Spleen (tissue), 11 donors: Measurements from ENCODE around the gene ANKRD35. TPM values are rescaled to one million over a fixed set of nuclear protein-coding genes. Genes with fewer than 3 reads are reported as not detected.

ENCODE experiments used
- DNase-seq: peaks from one replicate; pipeline ENCODE4 v3.0.0-alpha.2; 2020
- H3K27ac ChIP-seq, 8 donors: fragments of 200-600 bp; sonication (generic) in 7 of 8; 1 replicate in 4 of 8; 2 replicates in 4 of 8; pipeline versions ENCODE4 v1.5.0 to v1.8.0; 2016 to 2021; ENCODE audit warnings: inconsistent platforms in 4 of 8, mild to moderate bottlenecking in 4 of 8, moderate library complexity in 1 of 8
- H3K27me3 ChIP-seq, 7 donors: fragments of 200-600 bp; sonication (generic) in 6 of 7; replicated peaks in 1 of 7; 1 replicate in 4 of 7; 2 replicates in 3 of 7; pipeline versions ENCODE4 v1.5.0 to v1.8.0; 2016 to 2021; ENCODE audit warnings: inconsistent platforms in 3 of 7, mild to moderate bottlenecking in 1 of 7
- H3K36me3 ChIP-seq, 6 donors: fragments of 200-600 bp; sonication (generic) in 5 of 6; 1 replicate in 4 of 6; 2 replicates in 2 of 6; pipeline versions ENCODE4 v1.5.0 to v1.8.0; 2016 to 2021; ENCODE audit warnings: inconsistent platforms in 2 of 6
- H3K4me1 ChIP-seq, 6 donors: fragments of 200-600 bp; sonication (generic) in 5 of 6; 1 replicate in 3 of 6; 2 replicates in 3 of 6; pipeline versions ENCODE4 v1.5.0 to v1.8.0; 2016 to 2021; ENCODE audit warnings: inconsistent platforms in 3 of 6
- H3K4me3 ChIP-seq, 8 donors: fragments of 200-600 bp; sonication (generic) in 7 of 8; 1 replicate in 4 of 8; 2 replicates in 4 of 8; pipeline versions ENCODE4 v1.5.0 to v1.8.0; 2016 to 2021; ENCODE audit warnings: inconsistent platforms in 4 of 8, mild to moderate bottlenecking in 4 of 8, moderate library complexity in 2 of 8
- H3K9me3 ChIP-seq, 8 donors: fragments of 200-600 bp; sonication (generic) in 7 of 8; 1 replicate in 4 of 8; 2 replicates in 4 of 8; pipeline versions ENCODE4 v1.5.0 to v1.8.0; 2016 to 2021; ENCODE audit warnings: inconsistent platforms in 4 of 8
- CTCF ChIP-seq, 11 experiments: fragments of 200-600 bp in 7 of 11; fragments of 450-650 bp in 4 of 11; sonication (generic) in 4 of 11; IDR thresholded peaks in 8 of 11; conservative IDR thresholded peaks in 3 of 11; 1 replicate in 7 of 11; 2 replicates in 4 of 11; pipeline versions ENCODE4 v1.4.0 to v1.8.0; 2016 to 2021; ENCODE audit warnings: antibody characterized with exemption in 11 of 11, inconsistent platforms in 4 of 11, mild to moderate bottlenecking in 1 of 11
- POLR2A ChIP-seq, 3 donors: fragments of 450-650 bp; IDR thresholded peaks; one replicate each; pipeline ENCODE4 v1.5.1; 2017; ENCODE audit warnings: antibody characterized with exemption in 3 of 3, mild to moderate bottlenecking in 1 of 3
- POLR2AphosphoS5 ChIP-seq, 3 donors: sonication (generic); formaldehyde crosslinking; IDR thresholded peaks; one replicate each; pipeline ENCODE4 v1.5.1; 2017; ENCODE audit warnings: antibody characterized with exemption in 3 of 3
- WGBS, 5 donors: extraction: QIAGEN DNeasy Blood & Tissue Kit in 3 of 5; methylation state at CpG; one replicate each; pipeline versions ENCODE4 v1.1.5 to v1.1.7; 2013 to 2018; 5-methylcytosine and 5-hydroxymethylcytosine counted together
- intact Hi-C: fragments of 100-400 bp; cut with DNase I; formaldehyde crosslinking; loops from one replicate; pipeline ENCODE4 v1.15.0; 2023; ENCODE audit warnings: low total_unique reads
- polyA plus RNA-seq, 3 donors: library from polyadenylated mRNA; stranded (reverse); fragments of 200-250 nt; gene quantifications; one replicate each; pipeline ENCODE4 v1.2.1, GENCODE V29; 2013
- total RNA-seq, 7 donors: library from RNA; depleted of rRNA in 3 of 7; stranded (reverse); fragments of >200 nt in 3 of 7; fragmentation: NEBNext Ultra II Directional in 4 of 7; extraction: Animal tissue kit (Norgen Biotek cat#: 25700) in 4 of 7; gene quantifications; one replicate each; pipeline versions ENCODE4 v1.1.0 to v1.2.1, GENCODE V29; 2016 to 2021
- donor health status: healthy with polysubstance abuse.
- donor health status: DM: no; HTN: no; CAD: no; lungs with moderate emphysema.
- donor health status: DM: no; HTN: no; CAD: no.
- donor health status: Bipolar disorder and iron deficiency.
- donor health status: healthy.
- donor health status: DM: no; HTN: no; CAD: no.
- donor health status: DM: yes; HTN: yes; CAD: no.

Gene ANKRD35
- total and polyA plus RNA-seq, 10 donors, result 0.26 to 1.3 (median 0.49) TPM

GRCh38 chr1:145895471-145895870 is 9.8 kb upstream of the ANKRD35 start:
- Histone ChIP-seq H3K4me3 (no peak overlapping the region), H3K27ac (no peak overlapping the region), H3K4me1 (peaks cover 0 to 24% (median 15%) of the 10 kb centered on the region in 6 donors), H3K27me3 (no peaks in the 10 kb centered on the region), H3K36me3 (peaks cover 0 to under 1% (median 0%) of the 10 kb centered on the region in 6 donors), H3K9me3 (no peaks in the 10 kb centered on the region)
- 93 to 100% (median 100%) methylated on average over 1 of the region's 1 CpG for WGBS, 5 donors
- intact Hi-C loops, result no loop called here
- TF ChIP-seq POLR2AphosphoS5 (IDR thresholded peaks at IDR 0.05) (no peak), POLR2A (IDR thresholded peaks at IDR 0.05) (no peak), CTCF (IDR thresholded peaks at IDR 0.05 in 8 of 11, conservative IDR thresholded peaks at IDR 0.05 in 3 of 11) (no peak)
- DNase-seq, result no peak

GRCh38 chr1:145893306-145894055 is 7.8 kb upstream of the ANKRD35 start:
- WGBS, 5 donors, result 85 to 96% (median 92%) methylated on average over 7 of the region's 7 CpGs
- H3K9me3 ChIP-seq, result no peaks in the 10 kb centered on the region
- TF ChIP-seq CTCF (IDR thresholded peaks at IDR 0.05 in 8 of 11, conservative IDR thresholded peaks at IDR 0.05 in 3 of 11), result no peak
- TF ChIP-seq POLR2A (IDR thresholded peaks at IDR 0.05), result no peak
- TF ChIP-seq POLR2AphosphoS5 (IDR thresholded peaks at IDR 0.05), result no peak
- H3K4me1 ChIP-seq, result peaks cover 0 to 24% (median 15%) of the 10 kb centered on the region in 6 donors
- no peak for DNase-seq
- no peak overlapping the region for H3K4me3 ChIP-seq
- intact Hi-C loops, result loop anchor here (5.0 kb wide), 1 partner anchor 119 kb away; no protein-coding TSS in a partner anchor
- no peaks in the 10 kb centered on the region for H3K27me3 ChIP-seq
- H3K36me3 ChIP-seq, result no peaks in the 10 kb centered on the region
- peak overlapping the region in 4 of 8 donors; percentile 70 to 80 (median 77) for H3K27ac ChIP-seq

GRCh38 chr1:145892486-145893087 is 6.9 kb upstream of the ANKRD35 start:
- Histone ChIP-seq H3K36me3 (no peaks in the 10 kb centered on the region), H3K27me3 (no peaks in the 10 kb centered on the region), H3K9me3 (no peaks in the 10 kb centered on the region), H3K27ac (peak overlapping the region; percentile 44 to 80 (median 72)), H3K4me1 (peaks cover 0 to 24% (median 15%) of the 10 kb centered on the region in 6 donors), H3K4me3 (no peak overlapping the region)
- no peak for TF ChIP-seq POLR2AphosphoS5 (IDR thresholded peaks at IDR 0.05)
- no peak for TF ChIP-seq CTCF (IDR thresholded peaks at IDR 0.05 in 8 of 11, conservative IDR thresholded peaks at IDR 0.05 in 3 of 11)
- TF ChIP-seq POLR2A (IDR thresholded peaks at IDR 0.05), result no peak
- 64 to 81% (median 73%) methylated on average over 3 of the region's 3 CpGs for WGBS, 5 donors
- intact Hi-C loops, result loop anchor here (5.0 kb wide), 1 partner anchor 120 kb away; no protein-coding TSS in a partner anchor
- DNase-seq, result no peak
